M059J (cell line): ENCODE measurements around the gene LSM10. TPM values are rescaled to one million over a fixed set of nuclear protein-coding genes. Genes with fewer than 3 reads are reported as not detected.

Source experiments
- DNase-seq: peaks from one replicate; pipeline ENCODE4 v3.0.0-alpha.2; 2012; ENCODE audit warnings: low read depth
- total RNA-seq: library from RNA; depleted of rRNA; stranded (reverse); fragments of >200 nt; shearing (Covaris generic); gene quantifications from 2 replicates; pipeline ENCODE4 v1.2.3, GENCODE V29; 2014

The LSM10 gene
- total RNA-seq, 1 experiment from 2014 or later = 7.6 TPM

DNA sequence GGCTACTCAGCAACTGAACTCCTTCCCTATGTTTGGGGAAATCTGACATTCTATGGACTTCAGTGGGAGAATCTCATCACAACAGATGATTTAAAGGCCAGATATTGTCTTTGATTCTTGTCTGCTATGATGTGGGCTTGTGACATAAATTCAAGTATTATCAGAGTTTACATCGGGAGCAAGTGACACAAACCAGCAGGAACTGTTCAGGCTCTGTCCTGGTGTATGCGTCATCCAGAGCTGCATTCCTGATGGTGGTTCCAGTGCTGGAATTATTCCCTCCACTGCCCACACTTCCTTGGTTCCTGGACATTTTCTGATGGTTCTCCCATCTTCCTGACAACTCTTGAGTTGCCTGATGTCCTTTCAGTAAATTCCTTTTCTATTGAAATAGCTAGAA, 10.8 kb upstream of the LSM10 start:
- peak; percentile 85 for DNase-seq

DNA sequence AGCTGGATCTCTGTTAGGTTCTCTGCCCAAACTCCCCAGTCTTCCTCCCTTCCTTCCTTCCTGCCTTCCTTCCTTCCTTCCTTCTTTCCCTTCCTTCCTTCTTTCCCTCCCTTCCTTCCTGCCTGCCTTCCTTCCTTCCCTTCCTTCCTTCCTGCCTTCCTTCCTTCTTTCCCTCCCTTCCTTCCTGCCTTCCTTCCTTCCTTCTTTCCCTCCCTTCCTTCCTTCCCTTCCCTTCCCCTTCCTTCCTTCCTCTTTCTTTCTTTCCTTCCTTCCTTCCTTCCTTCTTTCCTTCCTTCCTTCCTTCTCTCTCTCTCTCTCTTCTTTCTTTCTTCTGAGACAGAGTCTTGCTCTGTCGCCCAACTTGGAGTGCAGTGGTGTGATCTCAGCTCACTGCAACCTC, 8.7 kb upstream of the LSM10 start:
- no peak for DNase-seq

DNA sequence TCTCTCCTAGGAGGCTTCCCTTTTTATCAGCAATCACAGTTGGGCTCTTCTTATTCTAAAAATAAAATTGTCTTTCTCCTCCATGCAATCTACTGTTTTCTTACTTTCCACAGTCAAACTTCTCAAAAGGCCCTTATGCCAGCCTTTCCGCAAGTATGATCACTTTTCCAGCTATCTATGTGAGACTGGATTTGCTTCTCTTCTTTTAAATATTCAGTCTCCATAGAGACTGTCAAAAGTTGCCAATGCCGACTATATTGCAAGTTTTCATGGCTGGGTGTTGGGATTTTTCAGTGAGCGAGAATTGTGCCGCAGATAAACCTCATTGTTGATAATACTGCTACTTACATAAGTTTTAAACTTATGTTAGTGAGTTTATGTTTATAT, 4.8 kb upstream of the LSM10 start:
- no peak for DNase-seq

DNA sequence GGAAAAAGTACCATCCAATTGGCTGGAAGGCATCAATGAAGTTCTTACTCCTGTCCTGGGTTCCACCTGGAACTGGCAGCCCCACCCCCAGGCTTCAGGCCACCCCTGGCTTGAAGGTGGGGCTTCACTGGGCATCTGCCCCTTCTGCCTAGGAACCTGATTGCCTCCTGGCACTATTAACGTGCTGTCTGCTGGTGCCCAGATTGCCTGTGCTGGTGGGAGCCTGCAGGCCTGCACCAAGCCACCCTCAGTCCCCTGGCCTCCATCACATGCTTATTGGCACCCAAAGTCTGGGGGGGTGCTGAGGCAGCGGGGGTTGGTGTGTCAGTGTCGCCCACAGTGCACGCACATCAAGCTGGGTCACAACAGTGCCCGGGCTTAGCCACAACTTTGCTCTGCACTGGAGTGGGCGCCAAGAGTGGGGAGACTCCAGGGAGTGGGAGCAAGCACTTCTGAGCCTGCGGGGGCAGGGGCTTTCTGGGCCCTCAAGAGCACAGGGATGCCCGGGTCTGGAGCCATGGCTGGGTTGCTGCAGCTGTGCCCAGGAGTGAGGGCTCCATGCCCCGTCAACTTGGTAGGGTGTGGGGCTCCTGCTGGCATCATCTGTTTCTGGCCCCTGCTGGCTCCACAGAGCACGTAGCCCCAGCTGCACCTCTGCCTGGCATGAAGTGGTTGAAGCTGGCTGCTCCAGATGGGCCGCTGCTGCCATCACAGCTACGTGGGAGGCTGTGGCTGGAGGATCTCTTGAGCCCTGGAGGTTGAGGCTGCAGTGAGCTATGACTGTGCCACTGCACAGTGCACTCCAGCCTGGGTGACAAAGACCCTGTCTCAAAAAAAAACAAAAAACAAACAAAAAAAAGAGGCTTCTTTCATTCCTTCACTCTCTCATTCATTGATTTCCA, 4.1 kb upstream of the LSM10 start:
- no peak for DNase-seq

DNA sequence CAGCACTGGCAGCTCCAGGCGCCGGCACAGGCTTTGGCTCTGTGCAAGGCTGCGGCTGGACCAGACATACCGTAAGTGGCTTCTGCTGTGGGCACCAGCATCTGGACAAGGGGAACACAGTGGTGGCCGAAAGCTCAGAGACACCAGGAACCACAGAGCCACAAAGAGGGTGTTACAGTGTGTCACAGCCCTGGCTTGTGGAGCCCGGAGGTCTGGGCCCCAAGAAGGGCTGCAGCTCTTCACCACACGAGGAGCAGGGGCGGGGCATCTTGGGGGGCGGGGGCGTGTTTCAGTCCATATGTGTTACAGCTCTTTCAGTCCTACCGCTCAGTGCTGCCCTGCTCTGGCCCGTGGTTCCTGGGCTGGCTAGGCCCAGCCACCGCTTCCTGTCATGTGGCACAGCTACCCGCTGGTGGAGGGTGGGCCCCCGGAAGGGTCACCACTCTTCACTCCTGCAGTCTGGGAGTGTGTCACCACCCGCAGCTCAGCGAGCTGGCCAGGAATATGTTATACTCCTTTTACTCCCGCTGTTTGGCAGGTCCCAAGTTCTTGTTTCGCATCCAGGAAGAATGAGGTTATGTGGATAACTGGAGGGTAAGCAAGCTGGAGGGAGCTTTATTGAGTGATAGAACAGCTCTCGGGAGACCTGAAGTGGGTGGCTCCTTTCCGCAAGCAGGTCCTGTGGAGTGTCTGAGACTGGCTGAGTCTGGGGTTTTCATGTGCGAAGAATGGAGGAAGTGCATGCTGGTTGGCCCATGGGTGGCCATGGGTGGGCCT, 3.3 kb upstream of the LSM10 start:
- DNase-seq = peak; percentile 15

DNA sequence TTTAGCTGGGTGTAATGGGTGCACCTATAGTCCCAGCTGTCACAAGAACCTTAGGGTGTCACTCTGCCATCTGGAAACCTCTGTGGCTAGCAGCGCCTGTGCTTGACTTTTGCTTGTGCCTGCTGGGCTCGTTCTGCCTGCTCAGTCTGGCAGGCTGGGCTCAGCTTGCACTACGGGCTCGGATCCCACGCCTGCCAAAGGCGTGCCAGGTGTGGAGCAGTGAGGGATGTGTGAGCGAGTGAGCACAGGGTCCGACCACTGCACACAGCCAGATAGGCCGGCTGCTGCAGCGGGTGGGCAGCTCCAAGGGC, 2.8 kb upstream of the LSM10 start:
- no peak for DNase-seq

DNA sequence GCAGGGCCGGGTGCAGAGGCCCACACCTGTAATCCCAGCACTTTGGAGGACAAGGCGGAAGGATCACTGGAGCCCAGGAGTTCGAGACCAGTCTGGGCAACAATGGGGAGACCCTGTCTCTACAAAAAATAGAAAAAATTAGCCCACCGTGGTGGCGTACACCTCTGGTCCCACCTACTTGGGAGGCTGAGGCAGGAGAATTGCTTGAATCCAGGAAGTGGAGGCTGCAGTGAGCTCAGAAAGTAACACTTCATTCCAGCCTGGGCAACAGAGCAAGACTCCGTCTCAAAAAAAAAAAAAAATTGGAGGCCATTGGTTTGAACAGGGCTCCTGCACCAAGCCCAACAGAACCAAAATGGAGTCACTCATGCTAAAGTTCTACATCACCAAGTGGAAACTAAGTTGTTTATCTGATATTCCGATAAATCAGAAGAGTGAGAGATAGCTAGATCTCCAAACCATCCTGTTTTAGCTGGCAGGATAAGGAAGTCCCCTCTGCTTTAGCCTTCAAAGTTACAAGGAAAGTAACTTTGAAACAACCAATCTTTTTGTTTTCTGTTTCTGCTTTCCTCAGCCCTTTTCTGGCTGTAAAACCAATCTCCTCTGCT, 766 bp upstream of the LSM10 start:
- no peak for DNase-seq

DNA sequence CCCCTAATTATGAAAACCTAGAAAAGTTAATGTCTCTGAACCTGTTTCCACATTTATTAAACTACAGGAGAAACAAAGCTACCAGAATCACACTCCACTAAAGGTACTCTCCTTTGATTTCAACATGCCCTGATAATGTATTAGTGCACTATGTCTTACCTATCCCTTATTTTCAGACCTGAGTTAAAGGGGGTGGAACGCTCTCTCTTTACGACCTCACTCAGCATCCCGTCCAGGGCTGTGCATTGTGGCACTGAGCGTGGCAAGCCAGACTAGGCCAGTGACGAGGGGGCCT, 678 bp downstream of the LSM10 start:
- DNase-seq = no peak

DNA sequence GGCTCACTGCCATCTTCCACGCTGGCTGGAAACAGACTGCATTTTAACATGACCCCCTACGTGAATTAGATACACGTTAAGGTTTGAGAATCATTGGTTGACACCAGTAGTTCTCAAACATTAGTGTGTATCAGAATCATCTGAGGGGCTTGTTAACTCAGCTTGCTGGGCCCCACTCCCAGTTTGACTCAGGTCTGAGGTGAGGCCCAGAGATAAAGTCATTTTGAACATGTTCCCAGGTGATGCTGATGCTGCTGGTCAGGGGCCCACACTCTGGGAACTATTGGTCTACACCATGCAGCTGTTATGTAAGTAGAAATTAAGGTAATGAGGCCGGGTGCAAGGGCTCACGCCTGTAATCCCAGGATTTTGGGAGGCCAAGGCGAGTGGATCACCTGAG, 1.3 kb downstream of the LSM10 start:
- DNase-seq = no peak

DNA sequence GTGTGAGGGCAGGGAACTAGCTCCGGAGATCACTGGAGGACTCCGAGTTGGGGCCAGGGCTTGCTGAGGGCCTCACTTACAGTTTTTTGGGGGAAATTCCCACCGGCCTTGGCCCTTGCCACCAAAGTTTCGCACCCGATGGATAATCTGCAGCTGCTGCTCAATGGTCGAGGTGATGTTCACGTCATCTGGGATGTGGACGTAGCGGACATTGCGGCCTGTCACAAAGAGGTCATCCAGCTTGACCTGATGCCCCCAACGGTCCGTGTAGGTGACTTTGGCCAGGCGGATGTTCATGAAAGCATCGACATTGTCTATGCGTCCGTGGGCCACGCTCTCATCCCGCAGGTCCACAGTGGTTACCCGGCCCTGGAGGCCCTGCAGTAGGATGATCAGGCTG, 4.0 kb downstream of the LSM10 start:
- no peak for DNase-seq

DNA sequence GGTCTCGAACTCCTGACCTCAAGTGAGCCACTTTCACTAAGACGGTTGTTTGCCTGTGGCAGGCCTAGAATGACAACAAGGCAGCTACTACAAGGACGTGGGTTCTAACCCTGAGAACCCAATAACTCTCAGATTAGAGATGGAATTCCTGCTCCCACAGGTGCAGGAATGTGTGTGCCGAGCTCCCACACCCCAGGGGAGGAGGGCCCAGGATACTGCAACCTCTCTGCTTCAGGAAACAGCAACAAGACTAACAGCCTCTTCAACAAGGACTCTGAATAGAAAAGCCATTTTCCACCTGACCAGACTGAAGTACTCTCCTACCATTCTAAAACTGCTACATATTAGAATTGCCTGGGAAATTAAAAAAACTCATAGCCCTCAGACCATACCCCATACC, 4.9 kb downstream of the LSM10 start:
- no peak for DNase-seq

DNA sequence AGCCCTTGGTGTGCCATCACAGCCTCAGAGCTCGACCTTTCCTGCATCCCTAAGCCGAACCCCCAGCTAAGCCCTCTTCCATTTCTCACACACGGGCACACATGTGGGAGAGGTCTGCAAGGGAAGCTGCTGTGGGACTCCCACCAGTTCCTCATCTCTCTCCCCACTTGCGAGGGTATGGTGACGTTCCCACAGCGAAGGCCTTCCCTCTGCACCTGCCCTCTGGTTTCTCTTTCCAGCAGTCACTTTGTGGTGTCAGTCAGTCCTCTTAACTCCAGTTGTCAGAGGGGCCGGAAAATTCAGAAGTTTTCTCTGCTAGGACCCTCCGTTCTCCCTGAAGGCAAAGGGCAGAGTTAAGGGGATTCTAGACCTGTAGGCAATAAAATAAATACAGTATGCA, 6.4 kb downstream of the LSM10 start:
- no peak for DNase-seq

DNA sequence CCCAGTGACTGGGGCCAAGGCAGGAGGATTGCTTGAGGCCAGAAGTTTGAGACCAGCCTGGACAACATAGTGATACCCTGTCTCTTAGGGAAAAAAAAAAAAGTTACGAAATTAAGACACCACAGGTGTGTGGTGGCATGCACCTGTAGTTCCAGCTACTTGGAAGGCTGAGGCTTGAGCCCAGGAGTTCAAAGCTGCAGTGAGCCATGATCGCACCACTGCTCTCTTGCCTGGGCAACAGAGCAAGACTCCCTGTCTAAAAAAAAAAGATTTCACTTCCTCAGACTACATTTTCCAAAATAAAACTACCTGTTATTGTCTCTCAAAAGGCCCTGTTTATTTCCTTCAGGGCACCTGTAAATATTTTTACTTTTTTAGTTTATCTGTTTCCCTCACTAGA, 7.3 kb downstream of the LSM10 start:
- DNase-seq = no peak

DNA sequence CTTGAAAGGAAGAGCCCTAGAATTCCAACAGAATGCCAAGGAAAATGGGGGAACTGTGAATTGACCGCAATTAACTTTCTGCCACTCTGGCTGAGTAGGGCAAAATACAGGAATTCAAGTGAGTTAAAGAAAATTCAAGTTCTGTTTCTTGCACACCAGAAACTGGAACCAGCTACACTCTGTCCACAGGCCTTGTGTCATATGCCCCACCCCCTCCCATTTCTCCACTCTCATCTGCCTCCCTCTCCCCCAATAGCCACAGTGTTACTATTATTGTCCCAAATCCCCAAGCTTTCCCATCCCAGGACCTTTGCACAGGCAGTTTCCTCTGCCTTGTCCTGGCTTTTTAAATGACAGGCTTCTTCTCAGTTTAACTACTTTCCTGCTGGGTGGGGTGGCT, 7.7 kb downstream of the LSM10 start:
- DNase-seq = no peak

DNA sequence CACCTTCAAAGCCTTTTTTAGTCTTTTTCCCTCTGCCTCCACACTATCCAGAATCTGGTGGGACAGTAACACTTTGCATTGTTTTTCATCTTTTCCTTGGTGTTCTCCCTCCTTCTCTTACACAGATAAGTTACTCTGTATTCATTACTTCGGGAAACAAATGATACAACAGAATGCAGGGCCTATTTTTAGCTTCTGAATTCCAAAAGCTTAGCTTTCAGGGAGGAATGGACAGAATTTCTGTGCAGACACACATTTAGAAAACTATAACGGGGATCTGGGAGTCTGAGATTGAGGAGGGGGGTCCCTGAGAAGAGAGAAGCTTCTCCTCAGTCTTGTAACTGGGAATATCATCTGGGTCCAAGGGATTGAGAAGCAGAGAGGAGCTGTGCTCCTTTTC, 8.4 kb downstream of the LSM10 start:
- no peak for DNase-seq

DNA sequence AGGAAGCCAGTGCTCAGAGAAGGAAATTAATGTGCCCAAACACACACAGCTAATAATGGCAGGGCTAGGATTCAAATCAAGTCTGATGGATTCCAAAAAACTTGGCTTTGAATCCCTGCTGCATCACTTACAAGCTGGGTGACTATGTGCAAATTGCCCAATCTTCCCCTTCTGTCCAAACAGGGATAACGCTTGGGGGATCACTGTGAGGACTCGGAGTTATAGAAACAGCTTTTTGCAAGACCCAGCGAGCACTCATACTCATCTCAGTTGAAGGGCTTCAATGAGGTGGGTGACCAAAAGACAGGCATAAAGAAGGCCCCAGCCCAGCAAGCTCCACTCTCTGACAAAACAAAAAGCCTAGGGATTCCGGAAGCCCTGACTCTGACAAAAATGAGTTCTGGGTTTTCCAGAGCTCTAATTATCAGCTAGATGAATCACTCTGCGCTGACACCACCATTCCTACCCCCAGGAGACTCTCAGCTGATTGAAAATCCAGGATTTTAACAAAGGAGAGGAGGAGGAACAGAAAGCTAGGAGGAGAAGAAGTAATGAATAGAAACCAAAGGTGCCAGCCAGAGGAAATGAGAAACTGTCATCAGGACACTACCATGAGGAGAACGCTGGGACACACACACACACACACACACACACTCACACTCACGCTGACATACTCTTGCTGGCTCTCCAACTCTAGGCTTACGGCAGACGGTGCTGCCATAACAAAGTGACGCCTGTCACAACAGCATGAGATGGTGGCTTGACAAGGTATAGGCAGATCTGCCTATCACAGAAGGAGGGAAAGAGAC, 10.4 kb downstream of the LSM10 start:
- DNase-seq = peak; percentile 90

DNA sequence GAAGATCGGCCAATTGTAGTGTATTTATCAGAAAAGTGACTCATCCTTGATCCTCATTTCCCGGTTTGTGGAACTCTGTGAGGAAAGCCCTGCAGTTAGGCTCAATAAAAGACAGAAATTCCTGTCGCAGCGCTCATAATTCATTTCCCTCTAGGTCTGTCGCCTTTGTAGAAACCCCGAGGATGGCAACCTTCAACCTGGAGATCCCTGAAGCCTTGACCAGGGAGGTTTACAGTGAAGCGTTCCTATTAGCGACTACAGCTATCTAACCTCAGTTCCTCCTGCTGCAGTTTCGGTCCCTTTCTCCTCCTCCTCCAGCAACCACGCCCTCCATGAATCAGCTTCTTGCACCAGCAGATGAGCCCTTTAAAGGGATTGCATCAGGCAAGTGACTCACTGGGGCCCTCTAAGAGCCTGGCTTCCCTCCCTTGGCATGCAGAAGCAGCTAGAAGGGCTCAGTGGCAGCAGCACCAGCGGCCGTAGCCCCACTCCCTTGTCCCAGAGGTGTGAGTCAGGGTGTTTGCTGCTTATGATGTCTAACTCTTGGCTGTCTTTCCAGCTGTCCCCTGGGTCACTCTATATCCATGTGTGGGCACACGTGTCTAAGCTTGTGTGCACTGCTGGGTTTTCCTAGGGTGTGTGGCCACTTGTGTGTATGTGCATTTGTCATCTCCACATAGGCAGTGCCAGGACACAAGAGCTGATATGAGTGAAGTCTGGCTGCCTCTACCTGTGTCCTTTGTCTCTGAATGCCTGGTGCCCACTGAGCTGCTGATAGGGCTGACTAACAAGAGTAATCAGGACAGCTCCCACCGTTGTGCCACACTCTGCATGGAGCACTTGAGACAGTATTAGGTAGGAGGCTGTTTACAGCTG, 11.2 kb downstream of the LSM10 start:
- DNase-seq = peak; percentile 100

DNA sequence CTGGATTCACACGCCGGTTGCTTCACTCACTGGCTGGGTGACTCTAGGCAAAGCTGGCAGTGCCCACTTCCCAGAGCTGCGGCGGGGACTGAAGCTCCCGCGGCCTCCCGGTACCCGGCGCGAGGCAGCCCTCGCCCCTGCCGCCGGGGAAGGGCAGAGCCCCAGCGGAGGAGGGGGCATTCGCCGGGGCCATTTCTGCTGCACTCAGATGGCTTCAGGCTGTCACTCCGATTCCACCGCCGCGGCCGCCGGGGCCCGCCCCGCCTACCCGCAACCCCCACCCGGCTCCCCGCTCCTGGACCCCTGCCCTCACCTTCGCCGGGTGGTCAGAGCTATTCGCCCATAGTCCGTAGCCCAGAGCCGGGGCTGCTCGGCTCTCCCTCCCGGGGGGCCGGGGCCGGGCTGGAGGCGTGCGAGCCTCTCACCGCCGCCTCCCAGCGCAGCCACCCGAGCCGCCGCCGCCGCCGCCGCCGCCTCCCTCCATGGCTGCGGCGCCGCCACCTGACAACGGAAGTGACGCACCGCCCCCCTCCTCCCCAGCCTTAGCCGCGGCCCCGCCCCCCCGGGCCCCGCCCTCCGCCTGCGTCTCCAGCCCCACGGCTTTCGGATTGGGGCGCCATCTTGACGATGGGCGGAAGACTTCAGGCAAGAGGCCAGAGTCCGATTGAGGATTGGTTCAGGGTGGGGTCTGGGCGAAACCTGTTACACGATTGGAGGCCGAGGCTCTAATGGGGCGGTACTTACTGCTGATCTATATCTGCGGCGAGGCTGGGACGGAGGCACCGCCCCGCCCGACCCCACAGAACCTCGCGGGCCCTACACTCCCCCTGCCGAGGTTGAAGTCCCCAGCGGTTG, 12.1 kb downstream of the LSM10 start, which contains the start of gene STK40:
Gene STK40 (minus strand): TSS at position 515 of the 855 bp plus-strand sequence. CDS start 24,592 bp downstream, outside the sequence.
- peak; percentile 99 for DNase-seq

DNA sequence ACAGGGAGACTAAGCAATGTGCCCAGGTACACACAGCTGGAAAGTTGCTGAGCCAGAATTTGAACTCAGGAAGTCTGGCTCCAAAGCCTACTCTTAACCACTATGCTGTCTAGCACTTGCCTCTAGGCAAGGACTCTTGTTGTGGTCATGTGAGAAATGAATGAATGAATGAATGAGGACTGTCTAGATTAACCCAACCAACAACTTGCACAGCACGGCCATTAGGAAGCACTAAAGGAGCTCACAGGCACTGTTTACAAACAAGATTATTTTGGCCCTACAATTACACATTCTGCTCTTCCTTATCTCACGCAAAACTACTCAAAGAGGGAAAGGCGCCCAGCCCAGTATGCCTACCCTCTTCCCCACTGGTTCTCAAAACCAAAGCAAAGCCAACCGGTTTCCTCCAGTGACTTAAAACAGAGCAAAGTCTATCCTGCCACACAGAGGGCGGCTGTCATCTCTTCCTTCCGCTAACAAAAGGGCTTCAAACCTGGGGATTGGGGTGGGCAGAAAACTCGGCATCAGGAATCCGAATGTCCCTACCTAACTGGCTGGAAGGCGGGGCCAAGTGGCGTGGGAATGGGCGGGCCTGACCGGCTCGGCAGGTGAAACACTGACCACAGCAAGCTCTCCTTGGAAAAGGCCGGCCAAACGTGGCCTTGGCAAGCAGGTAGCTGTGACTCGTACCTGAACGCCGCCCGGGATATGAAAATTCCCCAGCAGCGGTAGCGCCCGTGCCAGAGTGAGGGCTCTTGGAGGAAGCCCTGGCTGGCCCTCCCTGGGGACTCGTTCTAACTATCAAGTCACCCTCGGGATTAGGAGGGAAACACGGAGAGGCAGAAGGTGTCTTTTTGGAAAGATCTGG, 12.9 kb downstream of the LSM10 start:
- DNase-seq = peak; percentile 68
